VCaP (cell line): Measurements from ENCODE around the gene SFXN5.

ENCODE experiments used
- H3K27ac ChIP-seq: fragments of 450-650 bp; 2 replicates; pipeline ENCODE4 v1.5.1; 2017
- TF ChIP-seq, protein P1 (sequence below): fragments of 450-650 bp; conservative IDR thresholded peaks from 2 replicates; pipeline ENCODE4 v1.5.1; 2017; ENCODE audit warnings: mild to moderate bottlenecking, moderate library complexity

The SFXN5 gene

GRCh38 chr2:73112026-73112912 lies 40.8 kb upstream of the SFXN5 start:
- TF ChIP-seq, protein P1, sequence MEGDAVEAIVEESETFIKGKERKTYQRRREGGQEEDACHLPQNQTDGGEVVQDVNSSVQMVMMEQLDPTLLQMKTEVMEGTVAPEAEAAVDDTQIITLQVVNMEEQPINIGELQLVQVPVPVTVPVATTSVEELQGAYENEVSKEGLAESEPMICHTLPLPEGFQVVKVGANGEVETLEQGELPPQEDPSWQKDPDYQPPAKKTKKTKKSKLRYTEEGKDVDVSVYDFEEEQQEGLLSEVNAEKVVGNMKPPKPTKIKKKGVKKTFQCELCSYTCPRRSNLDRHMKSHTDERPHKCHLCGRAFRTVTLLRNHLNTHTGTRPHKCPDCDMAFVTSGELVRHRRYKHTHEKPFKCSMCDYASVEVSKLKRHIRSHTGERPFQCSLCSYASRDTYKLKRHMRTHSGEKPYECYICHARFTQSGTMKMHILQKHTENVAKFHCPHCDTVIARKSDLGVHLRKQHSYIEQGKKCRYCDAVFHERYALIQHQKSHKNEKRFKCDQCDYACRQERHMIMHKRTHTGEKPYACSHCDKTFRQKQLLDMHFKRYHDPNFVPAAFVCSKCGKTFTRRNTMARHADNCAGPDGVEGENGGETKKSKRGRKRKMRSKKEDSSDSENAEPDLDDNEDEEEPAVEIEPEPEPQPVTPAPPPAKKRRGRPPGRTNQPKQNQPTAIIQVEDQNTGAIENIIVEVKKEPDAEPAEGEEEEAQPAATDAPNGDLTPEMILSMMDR = no peak
- peak overlapping the region; percentile 85 for H3K27ac ChIP-seq

- peak overlapping the region; percentile 85; the same call in 1 of the 2 replicates for H3K27ac ChIP-seq
- TF ChIP-seq, protein P1 = no peak
Observed at GRCh38 chr2:73111073-73112025, 39.8 kb upstream of the SFXN5 start.

DNA sequence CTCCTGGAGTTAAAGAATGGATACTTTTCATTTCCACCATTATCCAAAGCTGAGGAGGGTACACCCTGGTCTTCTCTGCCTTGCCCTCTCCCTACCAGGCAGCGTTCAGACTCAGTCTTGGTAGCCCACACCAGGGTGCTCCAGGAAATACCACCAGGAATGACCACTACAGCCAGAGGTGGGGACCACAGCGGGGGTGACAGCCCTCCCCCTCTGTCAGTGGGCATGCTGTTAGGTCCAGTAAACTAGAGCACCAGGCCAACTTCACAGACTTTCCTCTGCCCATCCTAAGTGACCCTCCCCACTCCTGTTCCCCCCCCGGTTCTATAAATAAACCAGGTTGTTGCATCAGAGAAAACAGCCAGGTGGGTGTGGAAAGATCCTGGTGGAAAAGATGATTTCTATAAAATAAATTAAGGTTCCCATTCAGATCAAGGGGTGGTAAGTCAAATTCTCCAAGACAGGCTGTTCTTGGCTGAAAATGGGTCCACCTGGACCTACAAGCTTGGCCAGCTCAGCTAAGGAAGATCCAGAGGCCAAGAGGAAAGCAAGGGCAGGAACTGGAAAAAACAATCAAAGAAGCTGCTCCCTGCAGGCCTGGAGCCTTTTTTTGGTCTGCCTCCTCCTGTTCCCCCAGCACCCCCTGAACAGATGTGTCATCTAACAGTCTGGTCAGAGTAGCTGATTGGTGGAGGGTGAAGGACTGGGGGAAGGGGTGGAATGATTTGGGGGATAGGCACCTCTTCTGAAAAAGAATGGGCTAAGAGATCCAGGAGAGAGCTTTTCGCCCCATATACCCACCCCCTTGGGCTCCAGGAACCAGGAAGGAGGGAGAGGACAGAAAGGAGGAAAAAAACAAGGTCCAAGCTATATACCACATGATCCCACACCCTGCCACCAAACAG lies 38.9 kb upstream of the SFXN5 start:
- TF ChIP-seq, protein P1 = no peak

DNA sequence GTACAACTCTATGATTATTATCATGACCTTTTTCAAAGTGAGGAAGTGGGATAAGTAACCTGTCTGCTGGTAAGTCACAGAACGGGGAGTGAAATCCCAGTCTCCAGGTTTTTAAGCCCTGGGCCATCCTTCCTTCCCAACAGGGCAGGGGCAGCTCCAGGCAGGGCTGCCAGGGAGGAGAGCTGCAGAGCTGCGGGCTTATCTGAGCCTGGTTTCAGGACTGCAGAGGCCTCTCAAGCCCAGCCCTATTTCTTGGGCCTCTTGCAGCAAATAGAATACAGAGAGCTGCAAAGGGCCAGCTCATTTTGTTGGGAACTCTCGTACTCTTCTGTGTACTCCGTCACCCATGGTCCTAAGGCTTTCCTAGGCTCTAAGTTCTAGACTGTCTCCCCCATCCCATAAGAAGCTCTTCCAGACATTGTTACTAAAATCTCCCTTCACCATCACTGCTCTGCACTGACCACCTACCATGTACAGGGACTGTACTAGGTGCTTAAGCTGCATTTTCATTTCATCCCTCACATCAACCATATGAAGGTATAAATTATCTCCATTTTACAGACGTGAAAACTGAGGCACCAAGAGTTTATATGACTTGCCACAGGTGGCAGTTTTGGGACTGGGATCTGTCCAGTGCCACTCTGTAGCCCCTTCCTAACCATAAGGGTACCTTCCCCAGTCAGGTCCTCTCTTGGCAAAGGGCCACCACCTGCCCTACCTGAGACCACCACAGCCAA lies 38.1 kb upstream of the SFXN5 start:
- H3K27ac ChIP-seq = no peak overlapping the region
- TF ChIP-seq, protein P1 = no peak

More for the DNA sequence above, 38.9 kb upstream of the SFXN5 start:
- H3K27ac ChIP-seq = no peak overlapping the region

- H3K27ac ChIP-seq = no peak overlapping the region
- TF ChIP-seq, protein P1 = no peak
Observed at GRCh38 chr2:73107211-73107926, 35.9 kb upstream of the SFXN5 start.

- TF ChIP-seq, protein P1 = no peak
- no peak overlapping the region for H3K27ac ChIP-seq
Observed at GRCh38 chr2:73106791-73107190, 35.3 kb upstream of the SFXN5 start.
